CD4-positive, alpha-beta T cell treated with Interleukin-2 at 100 ng/mL for 4 hours (primary cell): ENCODE results near the gene RPL11.
"Not testable (repeated sequence)": the region's sequence is repeated elsewhere in the genome, so short reads cannot be mapped to it uniquely, and the experiment has no call there.

Experiments
- DNase-seq: peaks from one replicate; pipeline ENCODE4 v3.0.0-alpha.2; 2020; ENCODE audit warnings: low spot score

Gene RPL11

DNA sequence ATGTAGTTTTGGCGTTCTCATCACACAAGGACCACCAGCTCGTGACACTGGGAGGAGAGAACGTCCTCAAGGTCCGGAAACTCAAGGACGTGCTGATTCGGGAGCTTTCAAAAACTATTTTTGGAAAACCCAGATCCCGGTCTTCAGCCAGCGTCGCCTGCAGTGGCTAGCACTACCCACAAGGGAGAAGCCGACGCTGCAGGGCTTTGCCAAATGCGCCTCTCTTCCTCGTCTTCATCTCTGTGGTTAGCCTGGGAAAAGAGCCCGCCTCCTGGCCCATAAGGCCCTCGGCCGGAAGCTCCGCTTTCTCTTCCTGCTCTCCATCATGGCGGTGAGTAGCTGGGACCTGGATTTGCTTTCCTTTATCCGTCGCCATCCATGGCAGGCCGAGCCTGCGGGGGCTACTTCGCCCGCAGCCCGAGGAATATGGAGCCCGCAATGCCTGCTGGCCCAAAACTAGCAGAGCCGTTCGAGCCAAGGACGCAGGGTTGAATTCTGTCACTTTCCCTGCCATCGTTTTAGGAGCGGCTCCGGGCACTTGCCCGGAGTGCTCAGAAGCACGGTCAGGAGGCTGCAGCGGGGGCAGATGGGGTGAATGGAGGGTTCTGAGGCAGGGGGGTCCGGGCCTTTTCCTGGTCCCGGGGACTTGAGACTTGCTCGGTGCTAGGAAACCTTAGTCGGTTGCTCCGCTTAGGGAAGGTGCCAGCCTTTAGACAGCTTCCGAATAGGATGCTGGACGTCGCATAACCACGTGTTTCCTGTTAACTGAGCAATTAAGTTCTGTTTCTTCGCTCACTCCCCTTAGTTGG is at the start of gene RPL11:
TSS of gene RPL11 (plus strand) at position 308 of the 809 bp plus-strand sequence. CDS start at position 326, 18 bp downstream.
- DNase-seq: peak; percentile 92

DNA sequence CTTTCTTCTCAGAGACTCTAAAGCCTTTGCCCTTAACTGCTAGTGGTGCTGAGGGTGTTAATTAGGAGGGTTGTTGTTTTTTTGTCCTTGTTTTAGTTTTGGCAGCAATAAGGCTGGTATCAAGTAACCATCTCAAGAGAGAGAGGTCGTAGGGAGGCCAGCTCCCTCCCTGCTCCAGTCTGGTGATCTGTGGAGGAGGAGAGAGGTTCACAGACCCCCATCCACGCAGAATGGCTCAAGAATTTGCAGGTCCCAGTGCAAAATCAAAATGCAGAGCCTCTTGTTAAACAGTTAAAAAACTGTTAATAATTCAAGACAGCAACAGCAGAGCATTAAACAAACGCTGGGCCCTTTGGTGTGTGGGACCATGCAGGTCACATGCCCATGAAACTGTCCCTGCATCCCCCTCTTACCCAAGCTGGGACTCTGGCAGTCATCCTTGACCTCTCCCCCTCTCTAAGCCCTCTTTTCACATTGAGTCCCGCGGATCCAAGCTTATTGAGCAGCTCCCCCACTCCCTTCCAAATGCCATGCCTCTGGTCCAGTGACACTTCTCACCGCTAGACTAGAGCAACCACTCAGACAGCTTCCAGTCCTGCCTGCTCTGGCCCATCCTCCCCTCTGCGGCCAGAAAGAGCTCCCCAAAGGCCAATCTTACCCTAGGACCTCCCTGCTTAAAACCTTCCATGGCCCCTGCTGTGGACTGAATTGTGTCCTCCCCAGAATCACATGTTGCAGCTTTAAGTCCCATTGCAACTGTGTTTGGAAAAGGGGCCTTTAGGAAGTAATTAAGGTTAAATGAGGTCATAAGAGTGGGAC is 47.7 kb upstream of the RPL11 start:
- DNase-seq: no peak

DNA sequence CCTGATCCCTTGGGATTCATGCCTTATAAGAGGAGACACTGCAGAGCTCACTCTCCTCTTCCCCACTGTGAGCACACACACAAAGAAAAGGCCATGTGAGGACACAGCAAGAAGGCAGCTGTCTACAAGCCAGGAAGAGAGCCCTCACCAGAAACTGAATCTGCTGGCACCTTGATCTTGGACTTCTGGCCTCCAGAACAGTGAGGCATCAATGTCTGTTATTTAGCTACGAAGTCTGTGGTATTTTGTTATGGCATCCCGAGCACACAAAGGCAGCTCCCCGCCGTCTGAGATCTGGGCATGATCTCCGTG is 47.1 kb upstream of the RPL11 start:
- DNase-seq: no peak

DNA sequence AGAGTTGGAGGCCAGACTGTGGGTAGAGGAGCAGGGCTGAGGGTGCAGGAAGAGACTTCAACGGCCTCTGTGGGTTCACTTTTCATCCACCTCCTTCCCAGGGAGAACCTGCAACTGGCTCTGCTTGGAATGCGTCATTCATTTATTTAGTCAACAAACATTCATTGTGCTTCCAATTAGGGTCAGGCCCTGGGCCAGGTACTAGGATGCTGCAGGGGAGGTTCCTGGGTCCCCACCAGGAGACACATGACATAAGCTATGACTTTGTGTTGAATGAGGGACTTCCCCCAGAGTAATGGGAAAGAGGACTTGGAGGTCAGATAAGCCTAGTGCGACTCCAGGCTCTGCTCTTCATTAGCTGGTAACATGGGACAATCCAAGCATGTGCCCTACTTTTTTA is 46.3 kb upstream of the RPL11 start:
- no peak for DNase-seq

DNA sequence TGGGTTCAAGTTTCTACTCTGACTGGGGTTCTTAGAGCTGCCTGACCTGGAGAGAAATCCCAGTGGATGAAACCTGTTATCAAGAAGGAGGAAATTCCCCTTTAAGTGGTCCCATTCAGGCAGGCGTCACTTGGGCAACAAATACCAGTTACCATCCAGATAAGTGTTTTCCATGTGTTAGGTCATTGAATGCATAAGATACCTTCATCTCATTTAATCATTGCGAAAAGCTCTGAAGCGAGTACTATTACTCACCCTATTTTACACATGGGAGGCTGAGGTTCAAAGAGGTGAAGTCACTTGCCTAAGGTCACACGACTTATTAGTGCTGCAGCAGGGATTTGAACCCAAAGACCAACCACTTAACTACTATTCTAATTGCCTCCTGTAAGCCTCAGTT is 45.5 kb upstream of the RPL11 start:
- no peak for DNase-seq

DNA sequence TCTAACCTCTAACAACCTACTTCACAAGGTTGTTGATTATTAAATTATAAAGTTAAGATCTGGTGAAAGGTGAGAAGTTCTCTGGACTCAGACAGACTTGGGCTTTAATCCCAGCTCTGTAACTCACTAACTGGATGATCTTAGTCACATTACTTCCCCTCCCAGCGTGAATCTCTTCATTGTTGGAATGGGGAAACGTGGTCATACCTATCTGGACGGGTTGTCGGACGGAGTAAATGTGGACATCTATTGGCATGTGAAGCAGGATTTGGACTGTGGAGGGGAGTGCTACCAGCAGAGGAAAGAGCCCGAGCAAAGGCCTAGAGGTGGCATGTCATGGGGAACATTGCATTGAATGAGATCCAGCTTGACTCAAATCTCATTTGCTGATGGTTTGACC is 45.1 kb upstream of the RPL11 start:
- DNase-seq: no peak

DNA sequence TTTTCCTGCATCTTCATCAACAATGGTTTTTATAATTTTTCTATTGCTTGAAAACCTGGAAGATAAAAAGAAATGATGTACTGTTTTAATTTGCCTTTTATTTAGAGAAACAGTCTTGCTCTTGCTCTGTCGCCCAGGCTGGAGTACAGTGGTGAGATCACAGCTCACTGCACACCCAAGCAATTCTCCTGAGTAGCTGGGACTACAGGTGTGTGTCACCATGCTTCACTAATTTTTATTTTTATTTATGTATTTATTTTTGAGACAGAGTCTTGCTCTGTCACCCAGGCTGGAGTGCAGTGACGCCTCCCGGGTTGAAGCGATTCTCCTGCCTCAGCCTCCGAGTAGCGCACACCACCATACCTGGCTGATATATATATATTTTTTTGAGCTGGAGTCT is 43.0 kb upstream of the RPL11 start:
- DNase-seq: no peak

DNA sequence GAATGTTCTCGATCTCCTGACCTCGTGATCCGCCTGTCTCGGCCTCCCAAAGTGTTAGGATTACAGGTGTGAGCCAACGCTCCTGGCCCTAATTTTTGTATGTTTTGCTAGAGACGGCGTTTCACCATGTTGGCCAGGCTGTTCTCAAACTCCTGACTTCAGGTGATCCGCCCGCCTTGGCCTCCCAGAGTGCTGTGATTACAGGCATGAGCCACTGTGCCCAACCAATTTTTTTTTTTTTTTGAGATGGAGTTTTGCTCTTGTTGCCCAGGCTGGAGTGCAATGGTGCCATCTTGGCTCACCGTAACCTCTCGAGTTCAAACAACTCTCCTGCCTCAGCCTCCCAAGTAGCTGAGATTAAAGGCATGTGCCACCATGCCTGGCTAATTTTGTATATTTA is 42.4 kb upstream of the RPL11 start:
- DNase-seq: not testable (repeated sequence)

DNA sequence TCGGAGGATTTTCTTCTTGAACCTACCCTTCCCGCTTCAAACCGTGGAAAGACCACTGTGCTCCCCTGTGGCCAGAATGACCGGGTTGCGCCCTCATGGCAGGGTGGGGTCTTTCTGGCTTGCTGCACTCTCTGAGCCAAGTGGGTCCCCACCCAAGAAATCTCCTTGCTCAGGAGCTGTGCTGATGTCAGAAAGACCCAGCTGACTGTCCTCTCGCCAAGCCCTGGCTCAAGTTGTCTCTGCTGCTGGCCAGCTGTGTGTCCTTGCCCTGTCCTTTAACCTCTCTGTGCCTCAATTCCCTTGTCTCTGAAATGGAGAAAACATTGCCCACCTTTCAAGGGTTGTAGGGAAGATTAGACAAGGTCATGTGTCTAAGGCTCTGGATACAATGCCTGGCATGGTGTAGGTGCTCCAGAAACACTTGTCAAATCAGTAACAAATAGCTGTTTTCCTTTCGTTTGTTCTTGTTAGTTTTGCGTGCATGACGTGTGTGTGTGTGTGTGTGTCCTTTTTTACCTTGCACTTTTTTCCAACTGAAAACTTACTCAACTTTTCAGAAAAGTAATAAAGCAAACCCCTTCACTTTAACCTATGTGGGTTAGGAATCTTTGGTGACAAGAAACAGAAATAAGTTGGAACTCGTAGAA is 41.1 kb upstream of the RPL11 start:
- DNase-seq: no peak

DNA sequence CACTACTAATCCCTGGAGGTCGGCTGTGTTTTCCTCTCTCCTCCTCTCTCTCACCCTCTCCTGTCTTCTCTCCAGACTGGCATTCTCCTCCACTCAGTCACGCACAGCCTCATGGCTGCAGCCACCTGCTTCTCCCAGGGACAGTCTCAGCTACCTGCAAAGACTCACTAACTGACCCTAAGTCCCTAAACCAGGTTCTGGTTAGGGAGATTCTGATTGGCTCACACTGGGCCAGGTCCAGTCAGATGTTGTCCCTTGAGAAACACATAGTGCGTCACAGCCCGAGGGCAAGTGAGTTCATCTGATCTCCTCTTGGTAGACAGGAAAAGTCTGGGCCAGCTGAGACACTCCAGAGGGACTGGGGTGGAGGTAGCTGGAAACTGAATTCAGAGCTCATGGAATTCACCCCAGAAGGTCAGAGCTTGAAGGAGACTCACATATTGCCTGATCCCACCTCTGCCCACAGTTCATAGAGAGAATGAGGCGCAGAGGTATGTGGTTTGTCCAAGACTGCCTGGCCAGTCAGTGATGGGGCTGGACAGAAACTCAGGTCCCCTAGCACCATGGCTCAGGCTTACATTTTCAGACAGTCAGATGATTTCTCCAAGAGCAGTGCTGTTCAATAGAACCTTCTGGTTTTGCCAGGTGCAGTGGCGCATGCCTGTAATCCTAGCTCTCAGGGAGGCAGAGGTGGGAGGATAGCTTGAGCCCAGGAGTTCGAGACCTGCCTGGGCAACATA is 40.4 kb upstream of the RPL11 start:
- no peak for DNase-seq

DNA sequence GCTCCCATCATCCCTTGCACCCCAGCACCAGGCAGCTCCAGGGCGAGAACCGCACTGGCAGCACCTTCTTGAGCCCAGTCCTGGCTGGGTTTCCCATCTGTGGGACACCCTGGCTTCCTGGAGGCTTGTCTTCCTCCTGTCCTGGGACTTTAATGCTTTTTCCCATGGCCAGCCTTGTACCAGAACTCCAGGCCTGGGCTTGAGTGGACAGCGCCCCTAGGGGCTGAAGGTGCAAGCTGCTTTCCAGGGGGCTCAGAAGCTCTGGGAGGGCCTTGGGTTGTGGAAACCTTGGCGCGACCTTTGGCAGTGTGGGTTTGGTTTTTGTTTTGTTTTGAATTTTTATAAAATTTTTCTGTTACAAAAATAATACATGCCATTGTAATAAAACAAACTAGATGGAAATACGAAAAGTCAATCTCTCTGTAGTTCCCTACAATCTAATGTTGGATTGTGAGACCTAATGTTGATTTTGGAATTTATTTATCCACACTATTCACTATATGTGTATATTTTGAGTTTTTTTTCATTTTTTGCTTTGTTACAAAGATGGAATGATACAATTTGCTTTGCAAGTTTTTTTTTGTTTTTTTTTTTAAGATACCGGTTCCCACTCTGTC is 33.8 kb upstream of the RPL11 start:
- DNase-seq: peak; percentile 12

DNA sequence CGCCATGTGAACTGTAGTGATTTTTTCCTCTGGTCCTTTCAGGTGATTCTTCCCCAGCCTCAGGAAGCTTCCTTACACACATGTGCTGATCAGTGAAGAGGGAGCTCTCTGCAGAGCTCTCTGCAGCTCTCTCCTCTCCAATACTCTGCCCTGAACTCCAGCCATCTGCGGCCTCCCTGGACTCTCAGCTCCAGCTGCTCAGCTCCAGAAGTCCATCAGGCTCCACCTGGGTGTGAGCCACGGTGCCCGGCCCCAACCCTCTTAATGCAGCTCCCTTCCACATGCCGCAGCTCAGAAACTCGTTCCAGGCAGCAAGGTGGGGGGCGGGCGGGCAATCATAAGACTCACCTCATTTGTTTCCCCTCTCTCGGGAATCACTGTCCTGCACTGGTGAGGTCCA is 30.9 kb upstream of the RPL11 start:
- DNase-seq: no peak

DNA sequence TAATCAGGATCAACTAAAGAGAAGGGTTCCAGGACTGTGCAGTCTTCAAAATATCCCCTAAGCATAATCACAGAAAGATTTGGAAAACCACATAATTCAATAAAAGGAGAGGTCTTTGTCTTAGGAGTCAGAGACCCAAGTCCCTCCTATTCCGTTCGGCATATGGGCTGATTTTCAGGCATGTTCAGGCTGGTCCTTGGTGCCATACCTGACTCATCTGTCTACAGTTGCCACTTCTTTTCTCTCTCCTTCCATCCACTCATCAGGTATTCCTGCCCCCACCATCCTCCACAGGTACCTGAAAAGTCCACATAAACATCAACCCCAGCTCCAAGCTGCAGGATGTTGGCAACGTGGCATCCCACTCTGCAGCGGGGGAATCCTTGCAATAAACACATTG is 29.7 kb upstream of the RPL11 start:
- no peak for DNase-seq

DNA sequence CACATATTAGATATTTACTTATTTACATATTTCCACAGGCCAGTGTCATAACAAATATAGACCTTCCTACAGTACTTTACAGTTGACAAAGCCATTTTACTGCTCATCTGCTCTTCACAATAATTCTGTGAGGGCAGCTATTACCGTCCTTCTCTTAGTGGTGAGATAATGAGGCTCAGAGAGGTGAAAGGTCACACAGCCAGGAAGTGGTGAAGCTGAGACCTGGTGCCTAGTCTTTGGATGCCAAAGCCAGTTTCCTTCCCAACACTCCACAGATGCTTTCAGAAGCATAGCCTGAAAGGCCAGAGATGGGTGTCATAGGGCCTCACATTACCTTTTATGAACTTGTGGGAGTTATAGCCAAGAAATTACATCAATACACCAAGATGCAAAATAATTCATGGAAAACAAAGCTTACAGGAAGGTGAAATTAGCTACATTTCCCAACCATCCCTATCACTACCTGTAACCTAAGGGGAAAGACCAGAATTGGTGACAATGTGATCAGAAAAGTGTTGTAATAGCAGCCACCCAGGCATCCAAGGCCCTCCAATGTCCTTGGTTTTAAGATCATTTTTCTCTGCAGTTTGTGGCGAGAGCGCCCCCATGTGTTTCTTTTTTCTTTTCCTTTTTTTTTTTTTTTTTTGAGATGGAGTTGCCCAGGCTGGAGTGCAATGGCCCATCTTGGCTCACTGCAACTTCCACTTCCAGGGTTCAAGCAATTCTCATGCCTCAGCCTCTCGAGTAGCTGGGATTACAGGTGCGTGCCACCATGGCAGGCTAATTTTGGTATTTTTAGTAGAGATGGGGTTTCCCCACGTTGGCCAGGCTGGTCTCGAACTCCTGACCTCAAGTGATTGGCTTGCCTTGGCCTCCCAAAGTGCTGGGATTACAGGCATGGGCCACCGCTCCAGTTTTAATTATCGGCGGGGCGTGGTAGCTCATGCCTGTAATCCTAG is 26.5 kb upstream of the RPL11 start:
- DNase-seq: no peak

DNA sequence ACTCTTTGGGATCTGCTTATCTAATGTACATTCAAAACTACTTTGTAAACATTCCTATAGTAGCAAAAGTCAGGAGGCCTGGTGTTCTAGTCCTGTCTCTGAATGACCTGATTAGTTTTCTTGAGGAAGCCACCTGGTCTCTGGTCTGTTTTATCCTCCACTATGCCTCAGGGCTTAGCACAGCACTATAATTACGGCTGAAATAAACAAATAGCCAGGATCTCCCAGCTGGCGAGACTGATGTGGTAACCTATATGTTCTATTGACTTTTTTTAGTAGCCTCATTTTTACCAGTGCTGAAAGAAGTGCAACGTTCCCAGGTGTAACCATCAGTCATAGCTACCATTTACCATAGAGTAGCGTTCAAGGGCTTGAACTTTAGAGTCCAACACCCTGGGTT is 24.2 kb upstream of the RPL11 start:
- no peak for DNase-seq

DNA sequence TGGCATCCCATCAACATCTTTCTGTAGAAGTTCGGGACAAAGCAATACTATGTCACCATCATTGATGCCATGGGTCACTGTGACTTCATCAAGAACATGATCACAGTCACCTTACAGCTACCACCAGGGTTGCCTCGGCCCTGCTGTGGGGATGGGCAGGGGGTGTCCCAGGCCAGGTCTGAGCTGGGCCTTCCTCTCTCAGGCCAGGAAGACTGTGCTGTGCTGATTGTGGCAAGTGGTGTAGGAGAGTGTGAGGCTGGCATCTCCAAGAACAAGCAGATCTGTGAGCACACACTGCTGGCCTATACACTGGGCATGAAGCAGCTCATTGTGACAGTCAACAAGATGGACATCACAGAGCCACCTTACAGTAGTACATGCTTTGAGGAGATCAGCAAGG is 20.9 kb upstream of the RPL11 start:
- DNase-seq: no peak

DNA sequence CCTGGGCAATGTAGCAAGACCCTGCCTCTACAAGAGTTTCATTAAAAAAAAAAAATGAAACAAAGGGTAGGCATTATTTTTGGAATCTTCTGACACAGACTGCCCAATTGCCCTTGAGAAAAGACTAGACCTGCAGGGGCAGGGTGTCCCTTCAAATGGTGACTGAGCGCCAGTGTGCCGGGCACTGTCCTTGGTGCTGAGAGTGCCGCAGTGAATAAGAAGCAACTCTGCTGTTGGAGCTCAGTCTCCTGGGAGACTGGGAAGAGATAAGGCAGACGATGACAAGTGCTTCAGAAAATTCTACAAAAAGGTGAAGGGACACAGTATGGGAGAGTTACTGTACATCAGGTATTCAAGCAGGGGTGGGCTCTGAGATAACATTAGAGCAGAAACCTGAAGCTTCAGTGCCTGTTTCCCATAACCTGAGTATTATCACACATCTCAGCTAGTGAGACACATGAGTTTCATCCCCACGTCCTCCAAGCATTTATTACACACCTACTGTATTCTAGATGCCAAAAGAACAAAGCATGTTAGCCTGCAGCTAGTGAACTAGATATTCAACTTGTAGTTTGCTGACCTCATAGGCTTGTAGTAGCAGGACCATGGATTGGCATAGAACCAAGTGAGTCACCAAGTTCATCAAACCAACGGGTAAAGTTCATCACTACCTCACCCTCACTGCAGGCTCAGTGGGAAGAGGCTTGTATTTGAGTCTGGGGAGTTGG is 18.4 kb upstream of the RPL11 start:
- DNase-seq: no peak

DNA sequence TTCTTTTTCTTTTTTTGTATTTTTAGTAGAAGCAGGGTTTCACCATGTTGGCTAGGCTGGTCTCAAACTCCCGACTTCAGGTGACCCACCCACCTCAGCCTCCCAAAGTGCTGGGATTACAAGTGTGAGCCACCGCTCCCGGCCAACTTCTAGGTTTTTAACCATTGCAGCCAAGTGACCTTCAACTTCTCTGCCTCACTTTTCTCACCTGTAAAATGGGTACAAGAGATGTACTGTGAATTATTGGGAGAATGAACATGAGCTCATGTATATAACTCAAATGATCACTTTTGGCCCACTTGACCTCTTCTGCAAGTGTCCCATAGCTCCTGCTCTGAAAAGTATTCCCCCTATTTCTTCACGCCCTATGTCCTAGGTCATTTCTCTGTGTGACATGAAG is 11.8 kb upstream of the RPL11 start:
- DNase-seq: no peak

DNA sequence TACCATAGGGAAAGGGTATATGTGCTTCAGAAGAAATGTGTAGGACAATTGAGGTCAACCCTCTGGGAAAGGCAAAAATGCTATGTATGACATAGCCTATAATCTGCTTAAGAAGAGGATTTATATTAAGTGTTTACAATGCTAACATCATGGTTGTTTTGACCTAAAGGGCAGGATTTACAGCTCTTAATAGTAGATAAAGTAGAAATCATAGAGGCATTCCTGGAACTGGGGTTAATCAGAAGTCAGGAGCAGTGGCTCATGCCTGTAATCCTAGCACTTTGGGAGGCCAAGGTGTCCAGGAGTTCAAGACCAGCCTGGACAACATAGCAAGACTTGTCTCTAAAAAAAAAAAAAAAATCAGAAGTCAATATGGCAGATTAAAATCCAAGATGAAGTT is 8.7 kb upstream of the RPL11 start:
- no peak for DNase-seq

DNA sequence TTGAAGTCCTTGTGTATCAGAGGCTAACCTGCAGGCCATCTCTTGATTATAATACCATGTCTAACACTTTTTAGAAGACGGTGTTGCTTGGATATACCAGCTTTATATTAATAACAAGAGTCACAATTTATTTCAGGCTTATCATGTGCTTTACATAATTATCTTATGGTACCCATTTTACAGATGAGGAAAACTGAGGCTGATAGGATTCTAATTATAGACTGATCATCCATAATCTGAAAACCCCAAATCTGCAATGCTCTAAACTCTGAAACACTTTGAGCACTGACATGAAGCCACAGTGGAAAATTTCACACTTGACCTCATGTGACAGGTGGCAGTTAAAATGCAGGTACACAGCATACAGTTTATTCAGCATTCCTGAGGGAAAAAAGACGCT is 7.2 kb upstream of the RPL11 start:
- DNase-seq: no peak
